Left colon (tissue), 2 donors: ENCODE data around the gene SLC38A9. TPM values are rescaled to one million over a fixed set of nuclear protein-coding genes. Genes with fewer than 3 reads are reported as not detected.
"Not testable (repeated sequence)": the region's sequence is repeated elsewhere in the genome, so short reads cannot be mapped to it uniquely, and the experiment has no call there.

Experiments used
- ATAC-seq: fragments of 200-7000 bp; cut with Tn5 transposase; one replicate; pipeline ENCODE4 v1.9.1; 2020; ENCODE audit warnings: mild to moderate bottlenecking, moderate library complexity
- DNase-seq, 2 donors: peaks; one replicate each; pipeline ENCODE4 v3.0.0-alpha.2; 2020
- intact Hi-C, 2 donors: fragments of 100-400 bp; cut with DNase I in 1 of 2; cut with micrococcal nuclease in 1 of 2; formaldehyde crosslinking; loops; one replicate each; pipeline versions ENCODE4 v1.11.2 to v1.14.0; 2022; cut with DNase I, micrococcal nuclease
- total RNA-seq, 2 donors: library from RNA; stranded (reverse); fragmentation: NEBNext Ultra II Directional; extraction: Animal tissue kit (Norgen Biotek cat#: 25700); gene quantifications; one replicate each; pipeline ENCODE4 v1.2.1, GENCODE V29; 2021
- donor health status: DM: no; HTN: no; CAD: no.
- donor health status: DM: yes; HTN: yes; CAD: no.

The SLC38A9 gene
- total RNA-seq, 2 donors from 2014 or later: 19.7 to 28.1 TPM

DNA sequence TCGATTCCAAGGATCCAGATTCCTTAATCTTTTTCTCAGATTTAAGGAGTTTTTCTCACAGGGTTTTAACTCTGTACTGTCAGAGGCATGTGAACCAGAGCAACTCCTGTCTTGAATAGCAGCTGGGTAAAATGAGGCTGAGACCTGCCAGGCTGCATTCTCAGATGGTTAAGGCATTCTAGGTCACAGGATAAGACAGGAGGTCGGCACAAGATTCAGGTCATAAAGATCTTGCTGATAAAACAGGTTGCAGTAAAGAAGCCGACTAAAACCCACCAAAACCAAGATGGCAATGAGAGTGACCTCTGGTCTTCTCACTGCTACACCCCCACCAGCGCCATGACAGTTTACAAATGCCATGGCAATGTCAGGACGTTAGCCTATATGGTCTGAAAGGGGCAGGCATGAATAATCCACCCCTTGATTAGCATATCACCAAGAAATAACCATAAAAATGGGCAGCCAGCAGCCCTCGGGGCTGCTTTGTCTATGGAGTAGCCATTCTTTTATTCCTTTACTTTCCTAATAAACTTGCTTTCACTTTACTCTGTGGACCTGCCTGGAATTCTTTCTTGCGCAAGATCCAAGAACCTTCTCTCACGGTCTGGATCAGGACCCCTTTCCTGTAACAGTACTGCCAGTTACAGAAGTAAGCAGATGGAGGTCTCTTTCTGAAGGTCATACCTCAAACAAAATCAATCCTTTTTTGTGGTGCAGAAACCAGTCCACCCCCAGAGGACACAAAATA is 87.1 kb downstream of the SLC38A9 start:
- ATAC-seq: no peak
- intact Hi-C loops: no loop called here
- DNase-seq: no peak

DNA sequence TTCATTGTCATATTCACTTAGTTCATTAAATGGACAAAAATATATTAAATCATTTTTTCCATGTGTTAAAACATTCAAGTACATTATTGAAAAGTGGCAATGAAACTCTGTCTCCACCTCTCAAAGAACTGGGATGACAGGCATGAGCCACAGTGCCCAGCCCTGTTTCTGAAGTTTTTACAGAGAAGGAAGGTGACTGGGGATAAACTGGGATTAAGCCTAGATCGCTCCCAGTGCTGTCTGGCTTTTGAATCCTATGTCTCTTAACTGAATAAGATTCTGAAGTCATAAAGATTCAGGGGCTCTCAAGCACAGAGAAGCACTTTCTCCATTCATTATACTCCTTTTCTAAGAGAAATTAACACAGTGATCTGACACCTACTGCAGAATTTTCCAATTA is 88.3 kb downstream of the SLC38A9 start:
- ATAC-seq (no peak), DNase-seq (no peak)
- intact Hi-C loops: no loop called here

DNA sequence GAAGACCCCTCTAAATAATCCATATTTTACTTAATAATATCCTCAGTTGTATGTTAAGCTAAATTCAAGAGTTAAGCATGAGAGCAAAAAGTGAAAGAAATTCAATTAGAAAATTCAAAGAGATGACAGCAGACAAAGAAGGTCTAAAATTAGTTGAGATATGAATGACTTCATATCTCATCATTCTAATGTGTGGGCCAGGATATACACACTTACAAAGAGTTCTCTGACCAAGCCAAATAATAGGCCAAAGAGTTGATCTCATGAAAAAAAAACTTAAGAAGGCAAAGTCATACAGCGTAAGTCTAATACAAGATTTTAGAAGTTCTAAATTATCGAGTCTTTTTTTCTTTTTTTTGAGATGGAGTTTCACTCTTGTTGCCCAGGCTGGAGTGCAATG is 89.7 kb downstream of the SLC38A9 start:
- ATAC-seq (no peak), DNase-seq (no peak)
- intact Hi-C loops: no loop called here

GRCh38 chr5:55621229-55621628 is 90.9 kb downstream of the SLC38A9 start:
- intact Hi-C loops: no loop called here
- no peak for DNase-seq
- no peak for ATAC-seq

GRCh38 chr5:55620766-55621160 is 91.4 kb downstream of the SLC38A9 start:
- DNase-seq (no peak), ATAC-seq (no peak)
- intact Hi-C loops: no loop called here

DNA sequence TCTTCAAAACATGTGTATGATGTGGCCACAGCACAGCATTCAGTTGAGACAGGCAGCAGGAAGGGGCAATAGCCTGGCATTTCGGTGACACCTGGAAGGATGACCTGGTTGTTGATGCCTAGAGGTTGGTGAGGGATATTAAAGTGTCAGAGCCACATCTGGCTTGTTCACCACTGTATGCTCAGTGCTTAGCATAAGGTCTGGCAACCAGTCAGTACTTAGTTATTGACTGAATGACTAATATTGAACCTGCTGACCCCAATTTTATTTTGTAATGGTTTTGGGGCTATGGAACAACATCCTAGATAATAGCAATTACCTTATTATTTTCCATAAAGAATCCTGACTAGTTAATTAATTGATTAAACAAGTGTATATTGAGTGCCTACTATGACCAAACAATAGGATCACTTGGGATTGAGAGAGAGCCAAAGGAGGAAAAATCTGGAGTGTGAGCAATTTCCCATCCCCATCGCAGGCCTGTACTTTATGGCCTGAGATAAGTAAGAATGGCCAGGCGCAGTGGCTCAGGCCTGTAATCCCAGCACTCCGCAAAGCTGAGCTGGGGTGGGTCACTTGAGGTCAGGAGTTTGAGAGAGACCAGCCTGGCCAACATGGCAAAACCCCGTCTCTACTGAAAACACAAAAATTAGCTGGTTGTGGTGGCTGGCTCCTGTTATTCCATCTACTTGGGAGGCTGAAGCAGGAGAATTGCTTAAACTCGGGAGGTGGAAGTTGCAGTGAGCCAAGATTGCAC is 91.9 kb downstream of the SLC38A9 start:
- ATAC-seq (no peak), DNase-seq (no peak)
- intact Hi-C loops: no loop called here

- DNase-seq (no peak), ATAC-seq (no peak)
- intact Hi-C loops: no loop called here
Measured at GRCh38 chr5:55618318-55618717, 93.8 kb downstream of the SLC38A9 start.

GRCh38 chr5:55613112-55613868 is 98.8 kb downstream of the SLC38A9 start:
- intact Hi-C loops: no loop called here
- DNase-seq (no peak), ATAC-seq (no peak)

DNA sequence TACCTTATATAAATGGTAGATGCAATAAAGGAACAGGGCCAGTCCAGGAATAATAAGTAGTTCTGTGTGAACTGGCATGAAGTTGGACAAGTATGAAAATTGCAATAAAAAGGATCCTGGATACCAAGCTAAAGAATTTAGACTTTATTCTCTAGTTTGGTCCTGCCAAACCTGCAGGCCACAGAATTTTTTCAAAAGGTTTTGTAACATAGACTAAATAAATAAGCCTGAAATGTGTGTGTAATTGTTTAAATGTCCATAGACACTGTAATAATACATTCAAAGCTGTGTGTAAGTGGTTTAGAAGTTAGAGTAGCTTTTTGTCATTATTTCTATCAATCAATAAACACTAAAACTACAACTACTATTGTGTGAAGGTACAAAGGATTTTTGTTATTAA is 101.6 kb downstream of the SLC38A9 start:
- ATAC-seq (no peak), DNase-seq (no peak)
- intact Hi-C loops: no loop called here

- ATAC-seq (peak; percentile 19), DNase-seq (no peak)
- intact Hi-C loops: no loop called here
Measured at GRCh38 chr5:55609413-55609812, 102.7 kb downstream of the SLC38A9 start.

GRCh38 chr5:55608595-55609349 is 103.4 kb downstream of the SLC38A9 start:
- ATAC-seq (peak; percentile 99), DNase-seq (peak in 1 of 2 donors; percentile 25)
- intact Hi-C loops: no loop called here

DNA sequence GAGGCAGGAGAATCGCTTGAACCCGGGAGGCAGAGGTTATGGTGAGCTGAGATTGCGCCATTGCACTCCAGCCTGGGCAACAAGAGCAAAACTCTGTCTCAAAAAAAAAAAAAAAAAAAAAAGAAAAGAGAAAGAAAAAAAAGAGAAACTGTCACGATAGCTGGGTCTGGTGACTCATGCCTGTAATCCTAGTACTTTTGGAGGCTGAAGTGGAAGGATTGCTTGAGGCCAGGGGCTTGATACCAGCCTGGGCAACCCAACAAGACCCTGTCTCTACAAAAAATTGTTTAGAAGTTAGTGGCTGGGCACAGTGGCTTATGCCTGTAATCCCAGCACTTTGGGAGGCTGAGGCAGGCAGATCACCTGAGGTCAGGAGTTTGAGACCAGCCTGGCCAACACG is 104.8 kb downstream of the SLC38A9 start:
- intact Hi-C loops, DNase-seq, ATAC-seq: not testable (repeated sequence)

- no peak for DNase-seq
- intact Hi-C loops: no loop called here
Measured at GRCh38 chr5:55604611-55605067, 107.5 kb downstream of the SLC38A9 start.

DNA sequence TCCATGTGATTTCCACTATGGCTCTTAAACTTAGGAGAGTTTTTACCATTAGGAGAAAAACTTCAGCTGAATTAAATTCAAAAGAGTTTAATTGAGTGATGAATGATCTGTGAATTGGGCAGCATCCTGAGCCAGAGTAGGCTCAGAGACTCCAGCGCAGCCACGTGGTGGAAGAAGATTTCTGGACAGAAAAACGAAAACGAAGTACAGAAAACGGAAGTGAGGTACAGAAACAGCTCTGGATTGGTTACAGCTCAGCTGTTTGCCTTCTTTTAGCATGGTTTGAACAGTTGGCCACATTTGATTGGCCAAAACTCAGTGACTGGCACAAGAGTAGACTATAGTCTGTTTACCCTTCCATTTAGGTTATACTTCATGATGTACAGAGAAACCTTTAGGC is 108.2 kb downstream of the SLC38A9 start:
- DNase-seq: no peak
- intact Hi-C loops: no loop called here
- no peak for ATAC-seq

More at GRCh38 chr5:55604611-55605067, 107.5 kb downstream of the SLC38A9 start:
- ATAC-seq: no peak

DNA sequence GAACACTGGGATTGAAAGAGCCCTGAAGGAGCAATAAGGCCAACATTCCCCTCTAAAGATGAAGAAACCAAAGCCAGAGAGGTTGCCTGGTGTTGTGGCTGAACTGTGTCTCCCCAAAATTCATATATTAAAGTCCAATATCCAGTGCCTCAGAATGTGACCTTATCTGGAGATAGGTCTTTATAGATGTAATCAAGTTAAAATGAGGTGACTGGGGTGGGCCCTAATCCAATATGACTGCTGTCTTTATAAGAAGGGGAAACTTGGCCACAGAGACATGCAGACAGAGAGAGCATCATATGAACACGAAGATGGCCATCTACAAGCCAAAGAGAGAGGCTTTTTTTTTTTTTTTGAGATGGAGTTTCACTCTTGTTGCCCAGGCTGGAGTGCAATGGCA is 110.5 kb downstream of the SLC38A9 start:
- DNase-seq (no peak), ATAC-seq (peak; percentile 2)
- intact Hi-C loops: no loop called here

GRCh38 chr5:55601204-55601618 is 110.9 kb downstream of the SLC38A9 start:
- intact Hi-C loops: no loop called here
- ATAC-seq (peak; percentile 89), DNase-seq (peak; percentile 65 to 90)

GRCh38 chr5:55600497-55601203 is 111.5 kb downstream of the SLC38A9 start:
- DNase-seq: peak in 1 of 2 donors; percentile 34
- intact Hi-C loops: no loop called here
- peak; percentile 34 for ATAC-seq

GRCh38 chr5:55600086-55600485 is 112.0 kb downstream of the SLC38A9 start:
- ATAC-seq: peak; percentile 2
- no peak for DNase-seq
- intact Hi-C loops: no loop called here
